GM19468 (cell line): ENCODE data around the gene ACSL4.

Source experiments
- ATAC-seq: cut with Tn5 transposase; IDR thresholded peaks from one replicate; pipeline ENCODE4 v1.9.1; 2021; ENCODE audit warnings: mild to moderate bottlenecking, moderate library complexity, moderate number of reproducible peaks; ENCODE audit not compliant: unreplicated experiment; ENCODE audit errors: extremely low read depth

ACSL4 gene

DNA sequence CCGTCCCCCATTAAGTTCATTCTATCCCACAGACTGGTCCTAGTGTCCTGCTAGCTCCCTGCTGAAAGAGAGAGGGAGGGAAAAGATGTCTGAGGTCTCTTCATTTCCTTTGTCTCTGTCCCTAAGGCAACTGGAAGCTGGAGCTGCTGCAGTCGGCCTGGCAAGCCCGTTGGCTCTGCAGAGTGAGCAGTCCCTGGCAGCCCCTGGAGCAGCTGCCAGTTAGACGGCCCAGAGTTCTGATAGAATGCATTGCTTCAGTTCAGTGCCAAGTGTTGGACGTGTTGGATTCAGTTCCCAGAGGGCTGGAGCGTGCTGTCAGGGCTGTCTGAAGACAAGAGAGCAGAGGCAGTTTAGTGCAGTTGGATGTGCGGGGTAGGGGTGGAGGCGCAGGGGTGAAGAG, 109.1 kb downstream of the ACSL4 start:
- ATAC-seq = no peak

DNA sequence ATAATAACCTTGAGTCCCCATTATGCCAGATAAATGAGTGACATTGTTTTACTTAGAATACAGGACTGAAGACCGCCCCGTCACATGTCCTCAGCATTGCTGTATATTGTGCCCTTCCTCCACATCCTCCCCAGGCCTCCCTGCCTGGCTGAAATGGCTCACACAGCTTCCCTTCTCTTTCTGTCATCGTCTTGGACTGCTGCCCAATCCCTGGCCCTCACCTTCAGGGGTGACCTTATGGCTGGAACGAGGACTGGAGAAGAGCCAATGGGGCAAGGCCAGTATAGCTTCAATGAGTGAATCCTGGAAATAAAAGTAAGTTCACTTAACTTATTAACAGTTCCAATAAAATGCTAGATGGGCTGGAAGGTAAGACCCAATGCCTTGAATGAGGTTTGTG, 110.8 kb downstream of the ACSL4 start:
- ATAC-seq = no peak

DNA sequence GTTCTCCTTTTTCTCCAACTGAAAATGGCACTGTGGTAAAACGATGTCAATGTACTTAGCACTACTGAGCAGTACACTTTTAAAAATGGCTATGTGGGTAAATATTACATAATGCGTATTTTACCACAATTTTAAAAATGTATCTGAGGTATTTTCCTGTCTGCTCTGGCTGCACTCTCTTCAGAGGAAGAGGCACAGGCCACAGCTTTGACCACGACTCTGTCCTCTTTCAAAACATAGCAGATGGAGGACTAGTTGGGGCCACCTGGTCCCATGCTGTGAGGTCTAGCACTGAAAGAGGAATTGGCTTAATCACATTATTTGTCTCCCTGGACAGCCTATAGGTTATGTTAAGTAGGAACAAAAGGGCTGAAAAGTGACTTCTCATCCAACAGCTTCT, 113.3 kb downstream of the ACSL4 start:
- no peak for ATAC-seq

DNA sequence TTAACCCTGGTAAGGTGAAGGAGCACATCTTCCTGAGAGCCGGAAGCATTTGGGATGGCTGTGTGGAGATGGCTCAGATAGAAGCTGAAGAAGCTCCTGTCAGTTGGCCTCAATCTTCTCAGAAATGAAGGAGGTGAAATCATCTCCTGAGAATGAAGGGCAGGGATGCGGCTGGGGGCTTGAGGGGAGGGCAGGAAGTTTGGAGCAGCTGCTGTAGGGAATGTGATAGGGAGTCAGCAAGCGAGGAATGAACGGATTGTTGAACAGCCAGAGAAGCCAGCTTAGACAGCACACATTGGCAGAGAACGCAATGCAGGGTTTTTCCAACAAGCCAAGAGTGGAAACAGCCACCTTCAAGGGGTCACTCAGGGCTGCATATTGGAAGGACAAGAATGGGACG, 118.1 kb downstream of the ACSL4 start:
- no peak for ATAC-seq

DNA sequence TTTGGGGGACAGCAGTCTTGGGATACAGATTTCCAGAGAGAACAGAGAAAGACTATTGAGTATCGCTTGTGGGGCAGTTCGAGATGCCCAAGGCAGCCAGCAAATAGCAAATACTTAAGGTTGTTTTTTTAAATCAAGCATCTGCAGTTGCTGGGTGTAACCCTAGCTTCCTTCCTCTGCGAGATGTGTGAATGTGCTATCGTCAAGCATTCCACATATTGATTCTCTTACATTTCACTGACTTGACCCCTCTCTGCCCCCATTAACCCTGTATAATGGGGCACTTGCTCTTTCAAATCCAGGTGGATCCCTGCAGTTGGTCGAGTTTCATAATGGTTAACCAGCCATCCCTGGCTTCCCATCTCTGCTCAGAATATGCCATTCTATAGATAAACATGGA, 131.6 kb downstream of the ACSL4 start:
- ATAC-seq = no peak

DNA sequence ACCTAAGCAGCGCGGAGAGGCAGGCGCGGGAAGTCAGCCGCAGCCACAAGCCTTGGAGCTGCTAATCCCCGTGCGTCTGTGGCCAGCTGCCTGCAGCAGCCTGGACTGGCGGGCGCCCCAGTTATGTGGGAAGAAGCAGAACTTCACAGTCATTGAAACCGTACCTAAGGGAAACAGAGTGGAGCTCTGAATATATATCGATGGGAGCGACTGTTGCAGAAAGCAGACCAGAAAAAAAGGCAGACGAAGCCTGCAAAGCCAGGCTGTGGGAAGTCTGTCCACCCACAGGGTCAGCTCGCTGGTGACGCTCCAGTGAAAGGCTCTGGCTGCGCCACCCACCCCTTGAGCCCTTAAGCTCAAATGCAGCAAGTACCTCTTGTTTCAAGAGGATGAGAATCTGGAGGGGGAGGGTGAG, 132.8 kb downstream of the ACSL4 start:
- ATAC-seq = no peak

DNA sequence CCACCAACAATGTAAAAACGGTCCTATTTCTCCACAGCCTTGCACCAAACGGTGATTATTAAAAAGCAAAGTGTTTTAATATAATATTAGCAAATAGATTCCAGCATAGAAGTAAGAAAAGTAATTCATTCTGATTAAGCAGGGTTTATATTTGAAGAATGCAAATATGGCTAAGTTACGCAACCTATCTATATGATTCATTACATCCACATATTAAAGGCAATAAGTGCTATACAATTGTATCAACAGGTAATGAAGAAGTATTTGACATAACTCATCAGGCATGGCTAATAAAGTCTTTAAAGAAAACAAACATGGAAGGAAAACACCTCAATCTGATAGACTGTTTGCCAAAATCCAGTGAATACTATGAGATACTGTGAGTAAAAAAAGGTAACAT, 137.0 kb downstream of the ACSL4 start:
- no peak for ATAC-seq
